ENCODE results near the gene ATP7B.

DNA sequence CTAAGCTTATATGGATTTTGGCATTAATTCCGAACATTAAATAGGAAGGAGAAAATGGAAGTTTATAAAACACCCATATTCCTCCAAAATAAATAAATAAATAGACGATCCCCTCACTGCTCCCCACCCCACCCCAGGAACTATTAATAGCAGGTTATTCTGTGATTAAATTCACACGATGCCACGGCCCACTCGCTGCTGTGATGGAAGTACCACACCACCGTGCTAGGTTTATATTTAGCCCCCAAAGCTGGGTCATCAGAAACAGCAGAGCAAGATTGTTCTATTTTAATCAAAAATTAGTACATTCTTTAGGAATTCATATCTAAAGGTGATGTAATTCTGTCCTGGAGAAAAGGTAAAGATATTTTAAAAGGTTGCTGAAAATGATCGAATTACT, 84.1 kb downstream of the ATP7B start:
- TF ChIP-seq EZH2 (optimal IDR thresholded peaks at IDR 0.05; ENCODE audit: low read depth, low read length) = no peak
- TF ChIP-seq, protein P1, sequence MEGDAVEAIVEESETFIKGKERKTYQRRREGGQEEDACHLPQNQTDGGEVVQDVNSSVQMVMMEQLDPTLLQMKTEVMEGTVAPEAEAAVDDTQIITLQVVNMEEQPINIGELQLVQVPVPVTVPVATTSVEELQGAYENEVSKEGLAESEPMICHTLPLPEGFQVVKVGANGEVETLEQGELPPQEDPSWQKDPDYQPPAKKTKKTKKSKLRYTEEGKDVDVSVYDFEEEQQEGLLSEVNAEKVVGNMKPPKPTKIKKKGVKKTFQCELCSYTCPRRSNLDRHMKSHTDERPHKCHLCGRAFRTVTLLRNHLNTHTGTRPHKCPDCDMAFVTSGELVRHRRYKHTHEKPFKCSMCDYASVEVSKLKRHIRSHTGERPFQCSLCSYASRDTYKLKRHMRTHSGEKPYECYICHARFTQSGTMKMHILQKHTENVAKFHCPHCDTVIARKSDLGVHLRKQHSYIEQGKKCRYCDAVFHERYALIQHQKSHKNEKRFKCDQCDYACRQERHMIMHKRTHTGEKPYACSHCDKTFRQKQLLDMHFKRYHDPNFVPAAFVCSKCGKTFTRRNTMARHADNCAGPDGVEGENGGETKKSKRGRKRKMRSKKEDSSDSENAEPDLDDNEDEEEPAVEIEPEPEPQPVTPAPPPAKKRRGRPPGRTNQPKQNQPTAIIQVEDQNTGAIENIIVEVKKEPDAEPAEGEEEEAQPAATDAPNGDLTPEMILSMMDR (IDR thresholded peaks at IDR 0.05; ENCODE audit: low read length) = no peak
